Measurements from ENCODE around the gene PKP4. TPM values are rescaled to one million over a fixed set of nuclear protein-coding genes. Genes with fewer than 3 reads are reported as not detected.

The PKP4 gene
- total and polyA plus RNA-seq, 2 donors from 2014 or later = 120 to 243 TPM

GRCh38 chr2:158677542-158677941 is 220.8 kb downstream of the PKP4 start:
- intact Hi-C loops (cut with DNase I) = no loop called here
- Histone ChIP-seq H3K4me3 (ENCODE audit: low read length in 3 of 3) (no peak overlapping the region), H3K27me3 (ENCODE audit: control insufficient read depth, insufficient read depth, low read length) (no peaks in the 10 kb centered on the region), H3K27ac (ENCODE audit: low read depth in 2 of 2, low read length in 2 of 2) (no peak overlapping the region), H3K9ac (ENCODE audit: low read length in 3 of 3) (no peak overlapping the region), H3K36me3 (ENCODE audit: control insufficient read depth in 2 of 3, insufficient read depth in 3 of 3, low read length in 3 of 3) (peaks cover 0 to 73% (median 21%) of the 10 kb centered on the region in 3 donors), H3K4me1 (ENCODE audit: control insufficient read depth in 2 of 3, insufficient read depth in 2 of 3, low read depth in 1 of 3, low read length in 3 of 3) (no peaks in the 10 kb centered on the region), H3K9me3 (ENCODE audit: control insufficient read depth in 2 of 3, insufficient read depth in 1 of 3, low read length in 3 of 3) (no peaks in the 10 kb centered on the region)
- no peak for TF ChIP-seq CTCF (IDR thresholded peaks at IDR 0.05; ENCODE audit: borderline replicate concordance, extremely low read depth, insufficient read depth)
- FAIRE-seq (no peak), DNase-seq (no peak)

- no peaks in the 10 kb centered on the region for H3K4me1 ChIP-seq (ENCODE audit: control insufficient read depth in 2 of 3, insufficient read depth in 2 of 3, low read depth in 1 of 3, low read length in 3 of 3)
- no peak for TF ChIP-seq CTCF (IDR thresholded peaks at IDR 0.05; ENCODE audit: borderline replicate concordance, extremely low read depth, insufficient read depth)
- no peaks in the 10 kb centered on the region for H3K9me3 ChIP-seq (ENCODE audit: control insufficient read depth in 2 of 3, insufficient read depth in 1 of 3, low read length in 3 of 3)
- H3K27ac ChIP-seq (ENCODE audit: low read depth in 2 of 2, low read length in 2 of 2) = no peak overlapping the region
- FAIRE-seq = no peak
- intact Hi-C loops (cut with DNase I) = no loop called here
- H3K9ac ChIP-seq (ENCODE audit: low read length in 3 of 3) = no peak overlapping the region
- DNase-seq = no peak
- H3K27me3 ChIP-seq (ENCODE audit: control insufficient read depth, insufficient read depth, low read length) = no peaks in the 10 kb centered on the region
- H3K4me3 ChIP-seq (ENCODE audit: low read length in 3 of 3) = no peak overlapping the region
- H3K36me3 ChIP-seq (ENCODE audit: control insufficient read depth in 2 of 3, insufficient read depth in 3 of 3, low read length in 3 of 3) = peaks cover 0 to 33% (median 11%) of the 10 kb centered on the region in 3 donors
These were observed 225.1 kb downstream of the PKP4 start for GRCh38 chr2:158681816-158682215.

- no peak overlapping the region for H3K27ac ChIP-seq (ENCODE audit: low read depth in 2 of 2, low read length in 2 of 2)
- intact Hi-C loops (cut with DNase I) = no loop called here
- no peak for FAIRE-seq
These were observed 228.9 kb downstream of the PKP4 start for GRCh38 chr2:158685646-158686045.

More at GRCh38 chr2:158685646-158686045, 228.9 kb downstream of the PKP4 start:
- TF ChIP-seq CTCF (IDR thresholded peaks at IDR 0.05; ENCODE audit: borderline replicate concordance, extremely low read depth, insufficient read depth) = no peak
- Histone ChIP-seq H3K4me3 (ENCODE audit: low read length in 3 of 3) (no peak overlapping the region), H3K36me3 (ENCODE audit: control insufficient read depth in 2 of 3, insufficient read depth in 3 of 3, low read length in 3 of 3) (peaks cover 0 to 2% (median under 1%) of the 10 kb centered on the region in 3 donors), H3K27me3 (ENCODE audit: control insufficient read depth, insufficient read depth, low read length) (no peaks in the 10 kb centered on the region), H3K4me1 (ENCODE audit: control insufficient read depth in 2 of 3, insufficient read depth in 2 of 3, low read depth in 1 of 3, low read length in 3 of 3) (no peaks in the 10 kb centered on the region), H3K9ac (ENCODE audit: low read length in 3 of 3) (no peak overlapping the region), H3K9me3 (ENCODE audit: control insufficient read depth in 2 of 3, insufficient read depth in 1 of 3, low read length in 3 of 3) (no peaks in the 10 kb centered on the region)
- DNase-seq = peak in 3 of 5 donors; percentile 17 to 40 (median 20)
